IMR-90 (cell line): ENCODE data around the gene NRXN2. TPM values are rescaled to one million over a fixed set of nuclear protein-coding genes. Genes with fewer than 3 reads are reported as not detected.

Source experiments
- ATAC-seq: fragments of 200-7000 bp; cut with Tn5 transposase; 2 replicates; pipeline ENCODE4 v1.9.1; 2020; ENCODE audit warnings: low read depth, mild to moderate bottlenecking, moderate library complexity
- BruUV-seq: library from RNA; stranded (reverse); fragments of 400-500 nt; replicated peaks from 2 replicates; lab custom pipeline; 2021; lab: Mats Ljungman, UMichigan
- CTCF ChIA-PET: fragments of 300-600 bp; formaldehyde crosslinking; extraction: SDS; loops from one replicate; lab custom pipeline; 2021; ENCODE audit warnings: antibody characterized with exemption; lab: Yijun Ruan, JAX
- POLR2A ChIA-PET: fragments of 300-600 bp; sonication (Branson Sonifier 250); formaldehyde crosslinking; loops from one replicate; lab custom pipeline; 2022; ENCODE audit warnings: antibody characterized with exemption; ENCODE audit not compliant: unreplicated experiment; lab: Charles Lee
- DNase-seq: peaks from one replicate; pipeline ENCODE4 v3.0.0; 2013
- H2AFZ ChIP-seq: replicated peaks from 2 replicates; pipeline ENCODE3; 2013; ENCODE audit warnings: low read length, mild to moderate bottlenecking; ENCODE audit not compliant: poor library complexity
- H2AK5ac ChIP-seq: 2 replicates; pipeline ENCODE4 v1.6.1; 2013; ENCODE audit warnings: low read depth, low read length, inconsistent platforms
- H2AK9ac ChIP-seq: replicated peaks from 2 replicates; pipeline ENCODE3; 2013; ENCODE audit warnings: mild to moderate bottlenecking, low read depth, low read length, moderate library complexity; ENCODE audit not compliant: poor library complexity
- H2BK120ac ChIP-seq: 2 replicates; pipeline ENCODE4 v1.6.1; 2013; ENCODE audit warnings: low read depth, low read length, inconsistent platforms
- H2BK15ac ChIP-seq: 3 replicates; pipeline ENCODE4 v1.6.1; 2013; ENCODE audit warnings: low read depth, low read length, inconsistent platforms
- H2BK20ac ChIP-seq: 2 replicates; pipeline ENCODE4 v1.6.1; 2013; ENCODE audit warnings: low read depth, mild to moderate bottlenecking, inconsistent platforms, low read length, moderate library complexity
- H2BK5ac ChIP-seq: 2 replicates; pipeline ENCODE4 v1.6.1; 2013; ENCODE audit warnings: mild to moderate bottlenecking, low read depth, low read length, inconsistent platforms; ENCODE audit not compliant: poor library complexity, severe bottlenecking
- H3K14ac ChIP-seq: replicated peaks from 2 replicates; pipeline ENCODE4 v1.6.1; 2013; ENCODE audit warnings: low read depth, low read length, inconsistent platforms
- H3K18ac ChIP-seq: 2 replicates; pipeline ENCODE4 v1.6.1; 2013; ENCODE audit warnings: low read depth, low read length, control low read depth
- H3K23ac ChIP-seq: 2 replicates; pipeline ENCODE4 v1.6.1; 2013; ENCODE audit warnings: low read depth, low read length, inconsistent platforms
- H3K27ac ChIP-seq: 2 replicates; pipeline ENCODE4 v1.5.1; 2013; ENCODE audit warnings: mild to moderate bottlenecking, control low read depth, low read length; ENCODE audit not compliant: insufficient read depth
- H3K27me3 ChIP-seq: 2 replicates; pipeline ENCODE4 v1.6.1; 2013; ENCODE audit warnings: low read length; ENCODE audit not compliant: control insufficient read depth, insufficient read depth
- H3K36me3 ChIP-seq: 2 replicates; pipeline ENCODE4 v1.6.1; 2013; ENCODE audit warnings: low read length, mixed read lengths; ENCODE audit not compliant: control insufficient read depth, insufficient read depth
- H3K4ac ChIP-seq: 2 replicates; pipeline ENCODE4 v1.6.1; 2013; ENCODE audit warnings: low read depth, low read length, inconsistent platforms
- H3K4me1 ChIP-seq: 2 replicates; pipeline ENCODE4 v1.6.1; 2013; ENCODE audit warnings: low read length, mixed read lengths; ENCODE audit not compliant: control insufficient read depth, insufficient read depth
- H3K4me2 ChIP-seq: 2 replicates; pipeline ENCODE4 v1.6.1; 2013; ENCODE audit warnings: low read depth, mild to moderate bottlenecking, control low read depth, low read length, moderate library complexity
- H3K4me3 ChIP-seq: 2 replicates; pipeline ENCODE4 v1.5.1; 2013; ENCODE audit warnings: low read depth, mild to moderate bottlenecking, control low read depth, low read length, moderate library complexity; ENCODE audit not compliant: insufficient read depth
- H3K56ac ChIP-seq: 2 replicates; pipeline ENCODE4 v1.6.1; 2013; ENCODE audit warnings: low read length, inconsistent platforms; ENCODE audit not compliant: insufficient read depth; ENCODE audit errors: extremely low read depth
- H3K79me1 ChIP-seq, 2 experiments: 2 replicates each; pipeline ENCODE4 v1.6.1; 2013; ENCODE audit warnings: low read length in 2 of 2, inconsistent platforms in 1 of 2, low read depth in 1 of 2
- H3K9ac ChIP-seq: 2 replicates; pipeline ENCODE4 v1.6.1; 2013; ENCODE audit warnings: low read depth, low read length, control low read depth
- H3K9me1 ChIP-seq: 2 replicates; pipeline ENCODE4 v1.6.1; 2013; ENCODE audit warnings: low read length, inconsistent platforms; ENCODE audit not compliant: insufficient read depth
- H3K9me3 ChIP-seq: 2 replicates; pipeline ENCODE4 v1.6.1; 2013; ENCODE audit warnings: low read length; ENCODE audit not compliant: control insufficient read depth, insufficient read depth
- H4K20me1 ChIP-seq: 2 replicates; pipeline ENCODE4 v1.6.1; 2013; ENCODE audit warnings: low read length, inconsistent platforms; ENCODE audit not compliant: insufficient read depth
- H4K5ac ChIP-seq: 2 replicates; pipeline ENCODE4 v1.6.1; 2013; ENCODE audit warnings: mild to moderate bottlenecking, low read depth, low read length, control low read depth
- H4K8ac ChIP-seq, 2 experiments: 2 replicates each; pipeline ENCODE4 v1.6.1; 2013; ENCODE audit warnings: low read depth in 2 of 2, low read length in 2 of 2, control low read depth in 1 of 2, inconsistent platforms in 1 of 2
- H4K91ac ChIP-seq: 2 replicates; pipeline ENCODE4 v1.6.1; 2013; ENCODE audit warnings: low read depth, low read length, inconsistent platforms; ENCODE audit not compliant: insufficient read depth
- BHLHE40 ChIP-seq: fragments of 150-350 bp; IDR thresholded peaks from 2 replicates; pipeline ENCODE4 v1.6.1; 2016; ENCODE audit warnings: mild to moderate bottlenecking, low read depth, low read length
- CEBPB ChIP-seq: IDR thresholded peaks from 2 replicates; pipeline ENCODE4 v1.6.1; 2012; ENCODE audit warnings: low read depth, low read length, improper control_type of control experiment
- CHD1 ChIP-seq: IDR thresholded peaks from 2 replicates; pipeline ENCODE4 v1.6.1; 2012; ENCODE audit warnings: low read depth, low read length, improper control_type of control experiment
- FOS ChIP-seq: fragments of 150-350 bp; IDR thresholded peaks from 2 replicates; pipeline ENCODE4 v1.6.1; 2016; ENCODE audit warnings: low read depth, low read length
- MXI1 ChIP-seq: IDR thresholded peaks from 2 replicates; pipeline ENCODE4 v1.6.1; 2012; ENCODE audit warnings: low read depth, mild to moderate bottlenecking, low read length, moderate library complexity, borderline replicate concordance
- NFE2L2 ChIP-seq: fragments of 150-350 bp; IDR thresholded peaks from 2 replicates; pipeline ENCODE4 v1.6.1; 2016; ENCODE audit warnings: low read depth, mild to moderate bottlenecking, low read length
- RAD21 ChIP-seq: IDR thresholded peaks from 2 replicates; pipeline ENCODE4 v1.6.1; 2012; ENCODE audit warnings: low read length, improper control_type of control experiment
- RFX5 ChIP-seq: IDR thresholded peaks from 2 replicates; pipeline ENCODE4 v1.8.0; 2012; ENCODE audit warnings: low read depth, mild to moderate bottlenecking, low read length, moderate library complexity
- SMC3 ChIP-seq: fragments of 150-350 bp; IDR thresholded peaks from 2 replicates; pipeline ENCODE4 v1.6.1; 2016; ENCODE audit warnings: low read depth, mild to moderate bottlenecking, antibody characterized with exemption, low read length, moderate library complexity
- WGBS, 2 experiments: methylation state at CpG; one replicate each; pipeline versions ENCODE4 v1.1.5 to v1.1.7; 2013; ENCODE audit warnings: missing lambda C conversion rate in 2 of 2; ENCODE audit not compliant: insufficient read length in 1 of 2; ENCODE audit errors: extremely low coverage in 2 of 2; 5-methylcytosine and 5-hydroxymethylcytosine counted together
- dilution Hi-C: fragments of 300-500 bp; cut with HindIII; formaldehyde crosslinking; loops from one replicate; pipeline ENCODE4 v1.14.3; 2018; ENCODE audit warnings: low sequenced_read_pairs; ENCODE audit not compliant: unreplicated experiment
- in situ Hi-C: fragments of 300-500 bp; cut with MboI; formaldehyde crosslinking; loops from 3 replicates; pipeline ENCODE4 v1.14.3; 2019; ENCODE audit warnings: low sequenced_read_pairs, inconsistent platforms, mixed read lengths
- intact Hi-C: fragments of 100-400 bp; cut with micrococcal nuclease; formaldehyde crosslinking; loops from 2 replicates; pipeline ENCODE4 v1.10.0; 2022
- polyA plus RNA-seq, 3 experiments: library from polyadenylated mRNA; depleted of rRNA; stranded (reverse); fragments of >200 nt; gene quantifications; 2 replicates each; pipeline ENCODE4 v1.2.3, GENCODE V29; 2012; ENCODE audit warnings: low replicate concordance in 1 of 3
- total RNA-seq: library from RNA; depleted of rRNA; stranded (reverse); fragments of >200 nt; gene quantifications from 2 replicates; pipeline ENCODE4 v1.2.3, GENCODE V29; 2012
- TF ChIP-seq, protein P1 (sequence below): fragments of 150-350 bp; IDR thresholded peaks from 2 replicates; pipeline ENCODE4 v1.6.1; 2016; ENCODE audit warnings: low read depth, mild to moderate bottlenecking, low read length, moderate library complexity, borderline replicate concordance
- TF ChIP-seq, protein P2 (sequence below): conservative IDR thresholded peaks from 2 replicates; pipeline ENCODE4 v1.5.1; 2012; ENCODE audit warnings: mild to moderate bottlenecking, low read depth, low read length, improper control_type of control experiment
- TF ChIP-seq, protein P3 (sequence below): fragments of 150-350 bp; IDR thresholded peaks from 2 replicates; pipeline ENCODE4 v1.6.1; 2017; ENCODE audit warnings: mild to moderate bottlenecking, antibody characterized with exemption, low read length, low read depth

The NRXN2 gene
- total and polyA plus RNA-seq, 2 of the 4 experiments (the other 2 are of a cell fraction), result 0.18 to 0.22 TPM

DNA sequence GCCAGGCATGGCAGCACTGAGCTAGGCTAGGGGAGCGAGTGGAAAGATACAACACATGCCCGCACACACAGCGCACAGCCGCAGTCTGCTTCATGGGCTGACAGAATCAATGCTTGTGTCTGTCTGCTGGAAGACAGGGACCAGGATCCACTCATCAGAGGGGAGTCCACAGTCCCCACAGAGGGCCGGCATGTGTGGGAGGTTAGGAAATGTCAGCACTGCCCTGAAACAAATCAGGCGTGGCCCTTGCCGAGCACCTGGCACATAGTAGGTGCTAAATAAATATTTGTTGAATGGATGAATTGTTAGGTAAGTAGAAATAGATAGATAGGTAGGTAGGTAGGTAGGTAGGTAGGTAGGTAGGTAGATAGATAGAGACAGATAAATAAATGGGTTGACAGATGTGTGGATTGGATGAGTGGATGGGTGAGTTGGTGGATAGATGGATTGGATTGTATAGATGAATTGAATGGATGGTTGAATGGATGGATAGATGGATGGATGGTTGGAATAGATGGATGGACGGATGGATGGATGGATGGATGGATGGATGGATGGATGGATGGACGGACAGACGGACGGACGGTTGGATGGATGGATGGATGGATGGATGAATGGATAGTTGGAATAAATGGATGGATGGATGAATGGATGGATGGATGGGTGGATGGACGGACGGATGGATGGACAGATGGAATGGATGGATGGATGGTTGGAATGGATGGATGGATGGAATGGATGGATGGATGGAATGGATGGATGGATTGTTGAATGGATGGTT lies 128.6 kb downstream of the NRXN2 start:
- no peak for ATAC-seq
- Histone ChIP-seq H3K27me3 (peaks cover 2% of the 10 kb centered on the region), H3K4me3 (no peak overlapping the region), H2BK5ac (peak overlapping the region; percentile 58), H3K4me1 (no peaks in the 10 kb centered on the region), H2BK120ac (no peak overlapping the region), H3K9me3 (peaks cover 4% of the 10 kb centered on the region), H4K5ac (no peak overlapping the region), H2BK15ac (no peak overlapping the region), H2AK5ac (no peak overlapping the region), H3K23ac (no peak overlapping the region), H3K27ac (no peak overlapping the region), H3K79me1 (no peaks in the 10 kb centered on the region), H3K14ac (no peak overlapping the region), H4K20me1 (no peaks in the 10 kb centered on the region), H3K18ac (no peak overlapping the region), H2BK20ac (no peak overlapping the region), H2AFZ (no peak overlapping the region), H3K56ac (no peak overlapping the region), H4K8ac (no peak overlapping the region), H4K91ac (no peak overlapping the region), H3K9ac (no peak overlapping the region), H3K36me3 (no peaks in the 10 kb centered on the region), H3K4ac (no peak overlapping the region), H3K4me2 (no peak overlapping the region), H3K9me1 (no peaks in the 10 kb centered on the region), H2AK9ac (no peak overlapping the region)
- DNase-seq, result no peak
- ChIA-PET CTCF (no interaction called here), POLR2A (no interaction called here)
- 82 to 100% methylated on average over 6 to 9 of the region's 14 CpGs for WGBS, 2 experiments
- BruUV-seq, result no TSS peak
- in situ Hi-C loops (no loop called here), dilution Hi-C loops (no loop called here), intact Hi-C loops (no loop called here)
- TF ChIP-seq SMC3, result no peak
- TF ChIP-seq, protein P1, sequence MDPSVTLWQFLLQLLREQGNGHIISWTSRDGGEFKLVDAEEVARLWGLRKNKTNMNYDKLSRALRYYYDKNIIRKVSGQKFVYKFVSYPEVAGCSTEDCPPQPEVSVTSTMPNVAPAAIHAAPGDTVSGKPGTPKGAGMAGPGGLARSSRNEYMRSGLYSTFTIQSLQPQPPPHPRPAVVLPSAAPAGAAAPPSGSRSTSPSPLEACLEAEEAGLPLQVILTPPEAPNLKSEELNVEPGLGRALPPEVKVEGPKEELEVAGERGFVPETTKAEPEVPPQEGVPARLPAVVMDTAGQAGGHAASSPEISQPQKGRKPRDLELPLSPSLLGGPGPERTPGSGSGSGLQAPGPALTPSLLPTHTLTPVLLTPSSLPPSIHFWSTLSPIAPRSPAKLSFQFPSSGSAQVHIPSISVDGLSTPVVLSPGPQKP, result no peak
- TF ChIP-seq CHD1, result no peak
- TF ChIP-seq RFX5, result no peak
- TF ChIP-seq FOS, result no peak
- TF ChIP-seq BHLHE40, result no peak
- TF ChIP-seq RAD21, result no peak
- TF ChIP-seq, protein P2, sequence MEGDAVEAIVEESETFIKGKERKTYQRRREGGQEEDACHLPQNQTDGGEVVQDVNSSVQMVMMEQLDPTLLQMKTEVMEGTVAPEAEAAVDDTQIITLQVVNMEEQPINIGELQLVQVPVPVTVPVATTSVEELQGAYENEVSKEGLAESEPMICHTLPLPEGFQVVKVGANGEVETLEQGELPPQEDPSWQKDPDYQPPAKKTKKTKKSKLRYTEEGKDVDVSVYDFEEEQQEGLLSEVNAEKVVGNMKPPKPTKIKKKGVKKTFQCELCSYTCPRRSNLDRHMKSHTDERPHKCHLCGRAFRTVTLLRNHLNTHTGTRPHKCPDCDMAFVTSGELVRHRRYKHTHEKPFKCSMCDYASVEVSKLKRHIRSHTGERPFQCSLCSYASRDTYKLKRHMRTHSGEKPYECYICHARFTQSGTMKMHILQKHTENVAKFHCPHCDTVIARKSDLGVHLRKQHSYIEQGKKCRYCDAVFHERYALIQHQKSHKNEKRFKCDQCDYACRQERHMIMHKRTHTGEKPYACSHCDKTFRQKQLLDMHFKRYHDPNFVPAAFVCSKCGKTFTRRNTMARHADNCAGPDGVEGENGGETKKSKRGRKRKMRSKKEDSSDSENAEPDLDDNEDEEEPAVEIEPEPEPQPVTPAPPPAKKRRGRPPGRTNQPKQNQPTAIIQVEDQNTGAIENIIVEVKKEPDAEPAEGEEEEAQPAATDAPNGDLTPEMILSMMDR, result no peak
- TF ChIP-seq NFE2L2, result no peak
- TF ChIP-seq, protein P3, sequence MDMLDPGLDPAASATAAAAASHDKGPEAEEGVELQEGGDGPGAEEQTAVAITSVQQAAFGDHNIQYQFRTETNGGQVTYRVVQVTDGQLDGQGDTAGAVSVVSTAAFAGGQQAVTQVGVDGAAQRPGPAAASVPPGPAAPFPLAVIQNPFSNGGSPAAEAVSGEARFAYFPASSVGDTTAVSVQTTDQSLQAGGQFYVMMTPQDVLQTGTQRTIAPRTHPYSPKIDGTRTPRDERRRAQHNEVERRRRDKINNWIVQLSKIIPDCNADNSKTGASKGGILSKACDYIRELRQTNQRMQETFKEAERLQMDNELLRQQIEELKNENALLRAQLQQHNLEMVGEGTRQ, result no peak
- TF ChIP-seq MXI1, result no peak
- no peak for TF ChIP-seq CEBPB
